ENCODE data around the gene WFDC8. TPM values are rescaled to one million over a fixed set of nuclear protein-coding genes. Genes with fewer than 3 reads are reported as not detected.

WFDC8 gene
- total RNA-seq, 1 donor from 2014 or later = not detected

GRCh38 chr20:45523821-45524220, 55.3 kb downstream of the WFDC8 start:
- TF ChIP-seq CTCF (IDR thresholded peaks at IDR 0.05; ENCODE audit: unreplicated experiment) = no peak
- DNase-seq (ENCODE audit: low spot score) = no peak
- Mint-ChIP-seq H3K4me3 (ENCODE audit: unreplicated experiment) (no peak overlapping the region), H3K36me3 (ENCODE audit: low read depth, unreplicated experiment) (no peaks in the 10 kb centered on the region), H3K27me3 (ENCODE audit: unreplicated experiment) (no peaks in the 10 kb centered on the region), H3K27ac (ENCODE audit: unreplicated experiment) (no peak overlapping the region), H3K9me3 (ENCODE audit: unreplicated experiment) (no peaks in the 10 kb centered on the region), H3K4me1 (ENCODE audit: unreplicated experiment) (no peaks in the 10 kb centered on the region)

- H3K4me1 Mint-ChIP-seq (ENCODE audit: unreplicated experiment) = no peaks in the 10 kb centered on the region
- no peaks in the 10 kb centered on the region for H3K27me3 Mint-ChIP-seq (ENCODE audit: unreplicated experiment)
These were observed 60.8 kb downstream of the WFDC8 start for GRCh38 chr20:45518282-45518681.

GRCh38 chr20:45515147-45515913, 63.8 kb downstream of the WFDC8 start, which contains the start of gene SPINT3:
Gene SPINT3 (minus strand): TSS chr20:45515622. CDS start chr20:45515608, 14 bp downstream.
- no peak for DNase-seq (ENCODE audit: low spot score)
- no peak within 1 kb of the TSS for H3K27ac Mint-ChIP-seq (ENCODE audit: unreplicated experiment)
- no peaks in the 10 kb centered on the region for H3K4me1 Mint-ChIP-seq (ENCODE audit: unreplicated experiment)
- H3K9me3 Mint-ChIP-seq (ENCODE audit: unreplicated experiment) = no peaks in the 10 kb centered on the region
- H3K4me3 Mint-ChIP-seq (ENCODE audit: unreplicated experiment) = no peak within 1 kb of the TSS
- no peaks in the 10 kb centered on the region for H3K27me3 Mint-ChIP-seq (ENCODE audit: unreplicated experiment)
- no peaks in the 10 kb centered on the region for H3K36me3 Mint-ChIP-seq (ENCODE audit: low read depth, unreplicated experiment)
- no peak for TF ChIP-seq CTCF (IDR thresholded peaks at IDR 0.05; ENCODE audit: unreplicated experiment)

More at GRCh38 chr20:45518282-45518681, 60.8 kb downstream of the WFDC8 start:
- no peak for TF ChIP-seq CTCF (IDR thresholded peaks at IDR 0.05; ENCODE audit: unreplicated experiment)
- DNase-seq (ENCODE audit: low spot score) = no peak
- H3K9me3 Mint-ChIP-seq (ENCODE audit: unreplicated experiment) = no peaks in the 10 kb centered on the region
- no peaks in the 10 kb centered on the region for H3K36me3 Mint-ChIP-seq (ENCODE audit: low read depth, unreplicated experiment)
- no peak overlapping the region for H3K27ac Mint-ChIP-seq (ENCODE audit: unreplicated experiment)
- no peak overlapping the region for H3K4me3 Mint-ChIP-seq (ENCODE audit: unreplicated experiment)

GRCh38 chr20:45510242-45510862, 68.7 kb downstream of the WFDC8 start:
- no peak for TF ChIP-seq CTCF (IDR thresholded peaks at IDR 0.05; ENCODE audit: unreplicated experiment)
- Mint-ChIP-seq H3K9me3 (ENCODE audit: unreplicated experiment) (no peaks in the 10 kb centered on the region), H3K4me1 (ENCODE audit: unreplicated experiment) (no peaks in the 10 kb centered on the region), H3K27me3 (ENCODE audit: unreplicated experiment) (no peaks in the 10 kb centered on the region), H3K36me3 (ENCODE audit: low read depth, unreplicated experiment) (no peaks in the 10 kb centered on the region), H3K27ac (ENCODE audit: unreplicated experiment) (no peak overlapping the region), H3K4me3 (ENCODE audit: unreplicated experiment) (no peak overlapping the region)
- no peak for DNase-seq (ENCODE audit: low spot score)

GRCh38 chr20:45509091-45509490, 70.0 kb downstream of the WFDC8 start:
- Mint-ChIP-seq H3K36me3 (ENCODE audit: low read depth, unreplicated experiment) (no peaks in the 10 kb centered on the region), H3K27ac (ENCODE audit: unreplicated experiment) (no peak overlapping the region), H3K27me3 (ENCODE audit: unreplicated experiment) (no peaks in the 10 kb centered on the region), H3K4me3 (ENCODE audit: unreplicated experiment) (no peak overlapping the region), H3K9me3 (ENCODE audit: unreplicated experiment) (no peaks in the 10 kb centered on the region), H3K4me1 (ENCODE audit: unreplicated experiment) (no peaks in the 10 kb centered on the region)
- TF ChIP-seq CTCF (IDR thresholded peaks at IDR 0.05; ENCODE audit: unreplicated experiment) = no peak
- DNase-seq (ENCODE audit: low spot score) = no peak

All from endothelial cell (in vitro differentiated cells).